GM21381 (cell line): ENCODE results near the gene PAK1.

ENCODE experiments used
- ATAC-seq: cut with Tn5 transposase; IDR thresholded peaks from one replicate; pipeline ENCODE4 v1.9.1; 2021; ENCODE audit warnings: mild to moderate bottlenecking, moderate library complexity; ENCODE audit not compliant: unreplicated experiment

PAK1 gene

GRCh38 chr11:77438487-77438886 lies 35.4 kb downstream of the PAK1 start:
- peak; percentile 39 for ATAC-seq

DNA sequence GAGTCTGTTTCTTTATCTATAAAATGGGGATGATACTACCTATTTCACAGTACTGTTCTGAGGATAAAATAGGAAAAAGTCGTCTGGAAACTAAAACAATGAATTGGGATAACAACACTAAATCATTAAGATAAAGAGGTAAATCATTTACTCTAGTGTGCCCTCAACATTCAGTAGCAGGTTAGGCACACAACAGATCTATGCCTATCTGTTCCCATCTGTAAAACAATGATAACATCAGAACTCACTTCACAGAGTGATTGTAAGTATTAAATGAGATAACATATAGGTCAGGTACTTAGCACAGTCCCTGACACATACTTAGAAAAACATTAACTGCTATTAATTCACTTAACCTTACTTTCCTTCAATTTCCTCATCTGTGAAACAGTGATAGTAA lies 36.9 kb downstream of the PAK1 start:
- no peak for ATAC-seq

GRCh38 chr11:77436506-77436905 lies 37.4 kb downstream of the PAK1 start:
- ATAC-seq, result no peak

DNA sequence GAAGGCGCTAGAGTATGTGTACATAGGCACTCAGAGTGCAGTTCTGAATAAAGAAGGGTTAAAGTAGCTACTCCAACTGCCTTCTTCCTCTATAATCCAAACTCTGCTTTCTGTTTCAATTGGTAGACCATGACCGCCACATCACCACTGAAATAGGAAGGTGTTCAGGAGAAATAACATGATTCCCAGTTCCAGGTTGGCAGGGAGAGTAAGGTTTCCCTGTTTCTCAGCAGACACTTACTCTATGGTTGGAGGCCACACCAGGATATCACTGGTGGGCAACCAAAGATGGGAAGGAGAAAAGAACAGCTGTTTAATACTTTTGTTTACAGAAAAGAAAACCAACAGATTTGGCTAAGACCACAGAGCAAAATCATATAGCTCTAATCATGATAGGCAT lies 37.9 kb downstream of the PAK1 start:
- ATAC-seq, result no peak

GRCh38 chr11:77431813-77432212 lies 42.1 kb downstream of the PAK1 start:
- ATAC-seq, result no peak

GRCh38 chr11:77428598-77428997 lies 45.3 kb downstream of the PAK1 start:
- no peak for ATAC-seq

GRCh38 chr11:77425346-77425745 lies 48.5 kb downstream of the PAK1 start:
- ATAC-seq, result no peak

DNA sequence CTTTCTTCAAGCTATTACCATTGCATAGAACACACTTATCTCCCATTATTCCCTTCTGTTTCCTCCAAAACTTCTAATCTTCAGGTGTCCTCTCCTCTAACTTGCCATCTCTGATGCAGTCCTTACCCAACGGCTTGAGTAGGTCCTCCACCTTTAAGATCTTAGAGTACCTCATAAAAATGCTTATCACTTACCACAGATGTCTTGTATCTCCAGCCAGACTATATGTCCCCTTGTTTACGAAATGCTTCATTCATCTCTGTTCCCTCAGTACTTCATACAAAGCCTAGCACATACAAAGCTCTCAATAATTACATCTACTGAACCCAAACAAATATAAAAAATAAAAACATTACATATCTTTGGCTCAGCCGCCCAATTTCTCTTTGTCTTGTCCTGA lies 49.2 kb downstream of the PAK1 start:
- no peak for ATAC-seq

DNA sequence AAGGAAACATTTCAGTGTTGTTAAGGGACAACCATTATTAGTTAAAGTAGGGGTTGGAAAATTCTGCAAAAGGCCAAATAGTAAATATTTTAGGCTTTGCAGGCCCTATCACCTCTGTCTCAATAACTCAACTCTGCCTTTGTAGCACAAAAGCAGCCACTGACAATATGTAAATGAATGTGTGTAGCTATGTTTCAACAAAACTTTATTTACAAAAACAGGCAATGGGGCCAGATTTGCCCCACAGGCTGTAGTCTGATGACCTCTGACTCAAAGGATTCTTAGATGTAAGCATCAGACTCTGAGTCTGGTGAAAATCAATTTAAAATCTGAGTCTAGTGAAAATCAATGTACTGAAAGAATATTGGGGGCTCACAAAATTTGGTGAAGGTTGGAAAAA lies 50.3 kb downstream of the PAK1 start:
- no peak for ATAC-seq

DNA sequence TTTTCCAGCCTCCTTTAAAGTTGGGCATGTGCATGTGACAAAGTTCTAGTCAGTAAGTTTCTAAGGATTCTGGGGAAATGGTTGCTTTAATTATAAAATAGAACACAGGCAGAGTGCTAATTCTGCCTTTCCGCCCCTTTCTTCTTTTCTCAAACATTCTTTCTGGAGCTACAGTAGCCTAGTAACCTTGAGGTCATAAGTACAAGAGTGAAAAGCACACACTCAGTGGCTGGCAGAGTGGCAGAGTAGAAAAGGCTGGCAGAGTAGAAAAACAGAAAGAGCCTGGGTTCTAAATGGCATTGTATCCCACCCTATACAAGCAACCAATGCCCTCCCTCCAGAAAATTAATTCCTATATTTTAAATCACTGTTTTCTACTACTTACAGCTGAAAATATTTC lies 51.2 kb downstream of the PAK1 start:
- ATAC-seq, result no peak

DNA sequence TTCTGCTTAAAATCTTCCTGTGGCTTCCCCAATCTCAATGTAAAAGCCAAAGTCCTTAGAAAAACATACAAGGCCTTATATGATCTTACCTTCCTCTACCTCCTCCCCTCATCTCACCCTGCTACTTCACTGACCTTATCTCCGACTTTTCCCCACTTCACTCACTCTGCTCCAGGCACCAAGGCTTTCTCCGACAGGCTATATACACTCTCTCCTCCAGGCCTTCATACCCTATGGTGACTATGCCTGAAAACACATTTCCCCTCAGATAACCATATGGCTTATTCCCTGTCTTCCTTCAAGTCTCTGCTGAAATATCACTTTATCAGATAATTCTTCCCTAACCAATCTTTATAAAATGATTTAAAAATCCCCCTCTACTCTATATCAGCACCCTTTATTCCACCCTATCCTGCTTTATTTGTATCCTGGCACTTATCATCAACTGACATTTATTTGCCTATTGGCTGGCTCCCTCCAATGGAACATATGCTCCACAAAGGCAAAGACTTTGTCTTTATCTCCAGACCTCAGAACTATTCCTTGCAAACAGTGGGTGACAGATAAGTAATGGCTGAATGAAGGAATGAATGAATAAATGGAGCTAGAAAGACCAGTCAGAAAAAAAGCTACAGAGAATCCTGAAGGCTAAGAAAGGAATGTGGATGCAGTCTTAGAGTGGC lies 52.7 kb downstream of the PAK1 start:
- ATAC-seq, result no peak

DNA sequence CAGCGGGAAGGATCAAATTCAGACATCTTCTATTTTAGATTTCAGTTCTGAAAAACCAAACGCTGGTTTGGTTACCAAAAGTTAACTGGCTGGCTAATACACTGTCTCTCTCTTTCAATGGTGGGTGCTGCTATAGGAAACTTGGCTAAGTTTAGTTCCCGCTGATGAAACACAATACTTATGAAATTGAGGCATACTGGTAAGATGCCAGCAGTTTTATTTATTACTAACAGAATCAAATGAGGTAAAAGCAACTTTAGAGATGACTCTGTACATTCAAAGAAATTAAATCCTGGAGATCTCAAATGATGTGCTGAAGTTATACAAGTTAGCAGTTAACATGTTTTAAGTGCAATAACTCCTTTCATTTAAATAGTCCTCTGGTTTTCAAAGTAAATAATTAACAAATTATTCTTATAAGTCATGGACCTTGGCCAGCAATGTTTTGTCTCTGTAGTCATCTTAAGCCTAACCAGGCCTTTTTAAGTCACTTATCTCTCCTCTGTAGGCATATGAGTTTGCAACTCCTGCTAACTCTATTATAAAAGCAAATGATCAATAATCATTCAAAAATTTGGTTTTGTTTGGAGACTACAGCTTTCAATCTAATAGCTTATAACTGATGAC lies 54.8 kb downstream of the PAK1 start:
- ATAC-seq, result peak; percentile 35

GRCh38 chr11:77418155-77418970 lies 55.5 kb downstream of the PAK1 start:
- ATAC-seq, result peak; percentile 59

GRCh38 chr11:77416357-77416756 lies 57.5 kb downstream of the PAK1 start:
- ATAC-seq, result no peak

DNA sequence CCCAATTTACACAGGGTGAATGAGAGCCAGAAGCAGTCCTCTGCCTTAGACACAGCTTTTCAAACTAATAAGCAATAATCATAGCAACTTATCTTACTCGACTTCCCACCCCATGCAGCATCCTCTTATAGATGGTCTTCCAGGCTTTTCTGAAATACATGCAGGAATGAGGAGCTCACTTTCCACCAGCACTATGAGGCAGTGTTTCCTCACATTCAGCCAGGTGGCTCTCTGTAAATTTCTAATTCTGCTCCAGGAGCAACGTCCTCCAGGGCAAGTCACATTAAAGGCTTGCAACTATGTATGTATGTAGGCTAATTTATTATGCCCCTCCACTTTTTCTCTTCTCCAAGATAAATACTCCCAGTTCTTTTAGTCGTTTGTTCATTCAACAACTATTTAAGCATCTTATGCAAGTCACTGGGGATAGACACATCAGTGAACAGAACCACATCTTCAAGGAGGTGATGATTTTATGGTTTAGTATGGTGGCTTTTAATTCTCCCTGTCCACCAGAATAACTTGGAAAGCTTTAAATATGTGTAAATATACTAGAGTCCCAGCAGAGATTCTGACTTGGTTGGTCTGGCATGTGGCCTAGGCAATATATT lies 59.9 kb downstream of the PAK1 start:
- no peak for ATAC-seq

- no peak for ATAC-seq
These were observed 61.1 kb downstream of the PAK1 start for GRCh38 chr11:77412814-77413213.

DNA sequence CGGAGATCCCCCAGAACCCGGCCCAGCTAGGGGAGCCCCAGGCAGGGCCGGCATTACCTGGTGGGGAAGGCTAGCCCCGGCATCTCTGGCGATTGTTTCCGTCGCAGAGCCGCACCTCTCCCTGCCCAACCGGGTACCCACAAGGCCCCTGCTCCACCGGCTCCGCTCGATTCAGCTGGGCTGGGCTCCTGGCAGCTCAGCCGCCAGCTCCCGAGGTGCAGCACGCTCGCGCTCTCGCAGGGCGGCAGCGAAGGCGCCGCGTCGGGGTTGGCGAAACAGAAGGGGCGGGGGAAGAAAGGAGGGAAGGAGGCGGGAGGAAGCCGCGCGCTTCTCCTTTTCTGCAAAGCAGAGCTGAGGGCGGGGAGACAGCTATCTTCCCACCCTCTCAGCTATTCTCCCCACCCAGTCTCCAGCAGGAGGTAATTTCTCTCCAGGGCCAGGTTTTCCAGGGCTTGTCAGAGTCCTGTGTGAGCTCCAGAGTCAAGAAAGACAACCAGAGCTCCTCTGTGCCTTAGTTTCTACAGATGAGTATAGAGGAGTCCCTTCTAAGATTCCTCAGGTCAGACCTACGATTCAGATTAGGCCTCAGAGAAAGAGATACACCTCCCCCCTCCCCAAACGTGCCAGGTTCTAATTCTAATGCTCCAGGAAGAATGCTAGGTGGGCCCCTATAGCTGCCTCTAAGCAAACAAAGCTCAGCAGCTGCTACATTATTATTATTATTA lies 62.0 kb downstream of the PAK1 start:
- peak; percentile 82 for ATAC-seq

GRCh38 chr11:77411137-77411707 lies 62.7 kb downstream of the PAK1 start:
- peak; percentile 38 for ATAC-seq

DNA sequence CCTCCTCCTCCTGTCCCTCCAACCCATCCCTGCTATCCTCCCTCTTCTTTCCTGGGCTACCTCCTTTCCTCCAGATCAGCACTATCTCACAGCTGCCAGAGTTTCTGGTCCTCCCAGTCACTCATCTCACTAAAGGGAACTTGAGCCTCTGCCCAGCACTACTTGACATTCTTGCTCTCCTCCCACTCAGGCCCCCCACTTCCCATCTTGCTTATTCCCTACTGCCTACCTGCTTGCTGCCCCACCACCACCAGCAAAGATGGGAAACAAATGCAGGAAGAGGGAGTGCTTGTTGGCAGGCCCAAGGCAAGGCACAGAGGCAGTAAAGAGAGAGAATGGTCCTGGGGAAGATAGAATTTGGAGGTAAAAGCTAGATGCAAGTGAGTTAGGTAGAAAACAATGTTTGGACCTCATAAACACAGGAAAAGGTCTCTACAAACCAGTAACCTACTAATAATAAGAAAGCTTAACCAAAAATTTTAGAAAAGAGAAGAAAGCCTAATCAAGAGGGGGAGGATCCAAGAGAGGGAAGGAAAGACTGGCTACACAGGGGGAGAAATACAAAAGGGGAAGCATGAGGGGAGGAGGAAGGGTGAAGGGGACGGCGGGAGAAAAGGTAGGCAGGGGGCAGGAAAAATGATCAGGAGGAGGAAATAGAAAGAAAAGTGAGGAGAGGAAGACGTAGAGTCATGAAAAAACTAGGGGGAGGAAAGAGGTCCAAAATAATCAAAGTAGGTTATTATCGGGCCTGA lies 63.6 kb downstream of the PAK1 start:
- no peak for ATAC-seq

DNA sequence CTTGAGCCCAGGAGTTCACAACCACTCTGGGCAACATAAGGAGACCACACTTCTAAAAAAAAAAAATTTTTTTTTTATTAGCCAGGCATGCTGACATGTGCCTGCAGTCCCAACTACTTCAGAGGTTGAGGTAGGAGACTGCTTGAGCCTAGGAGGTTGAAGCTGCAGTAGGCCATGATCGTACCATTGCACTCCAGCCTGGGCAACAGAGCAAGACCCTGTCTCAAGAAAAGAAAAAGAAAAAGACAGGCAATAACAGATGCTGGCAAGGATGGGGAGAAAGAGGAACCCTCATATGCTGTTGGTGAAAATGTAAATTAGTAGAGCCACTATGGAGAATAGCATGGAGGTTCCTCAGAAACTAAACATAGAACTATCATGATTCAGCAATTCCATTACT lies 64.8 kb downstream of the PAK1 start:
- ATAC-seq, result no peak
